Raji (cell line): ENCODE data around the gene TRABD2B.

Source experiments
- POLR2A ChIP-seq: IDR thresholded peaks from 2 replicates; pipeline ENCODE4 v1.6.1; 2011; ENCODE audit warnings: low read depth, low read length, control low read depth; ENCODE audit not compliant: insufficient read depth

TRABD2B gene

DNA sequence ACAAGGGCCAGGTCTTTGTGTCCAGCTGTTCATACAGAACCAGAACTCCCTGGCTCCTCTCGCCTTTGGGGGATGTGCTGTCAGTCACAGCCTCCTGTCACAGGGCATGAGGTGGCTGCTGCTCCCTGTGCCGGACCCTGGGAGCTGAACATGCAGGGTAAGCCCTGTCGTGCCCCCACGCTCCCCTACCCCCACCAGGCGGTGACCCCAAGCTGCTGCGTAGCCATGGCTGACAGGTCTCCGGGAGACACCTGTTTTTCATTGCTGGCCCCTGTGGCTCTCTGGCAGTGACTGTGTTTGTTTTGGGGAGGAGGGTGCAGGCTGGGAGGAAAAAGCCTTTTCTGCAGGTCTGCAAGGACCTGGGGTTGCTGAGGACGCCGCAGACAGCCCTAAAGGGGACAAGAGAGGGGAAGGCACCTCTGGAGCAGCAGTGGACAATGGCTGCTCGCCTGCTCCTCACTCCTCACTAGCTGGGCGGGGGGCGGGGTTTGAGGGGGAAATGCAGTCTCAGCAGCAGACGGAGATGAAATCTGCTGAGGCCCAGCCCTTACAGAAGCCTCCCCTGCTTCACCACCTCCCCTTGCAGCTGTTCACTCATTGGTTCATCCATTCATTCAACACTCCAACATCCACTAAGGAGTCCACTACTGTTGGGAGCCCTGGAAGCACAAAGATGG is 81.4 kb downstream of the TRABD2B start:
- TF ChIP-seq POLR2A: no peak

DNA sequence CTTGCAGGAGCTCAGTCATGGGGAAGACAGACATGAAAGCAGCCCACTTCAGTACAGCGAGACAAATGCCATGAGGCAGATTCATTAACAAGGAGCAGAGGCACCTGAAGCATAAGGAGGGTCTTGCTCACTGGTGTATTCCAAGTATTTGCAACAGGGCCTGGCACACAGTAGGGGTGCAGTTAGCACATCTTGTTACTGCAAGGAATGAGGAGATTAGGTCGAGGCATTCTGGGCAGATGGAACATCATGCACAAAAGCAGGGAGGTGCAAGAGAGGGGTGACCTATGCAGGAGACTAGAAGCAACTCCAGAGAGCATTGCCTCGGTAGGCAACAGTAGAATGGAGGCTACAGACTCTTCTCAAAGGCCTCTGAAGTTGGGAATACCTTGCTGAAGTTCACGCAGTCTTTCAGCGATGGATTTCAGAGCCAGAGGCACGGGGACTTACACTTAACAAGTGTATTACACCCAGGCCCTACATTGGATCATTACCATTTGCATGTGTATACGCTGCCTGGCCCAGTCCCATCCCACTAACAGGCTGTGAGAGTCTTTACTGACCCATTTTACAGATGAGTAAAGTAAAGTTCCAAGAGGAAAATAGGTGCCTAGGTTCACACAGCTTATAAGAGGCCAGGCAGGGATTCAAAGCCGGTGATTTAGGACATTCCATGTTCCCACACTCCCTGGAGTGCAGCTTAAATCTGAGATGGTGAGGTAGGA is 82.1 kb downstream of the TRABD2B start:
- no peak for TF ChIP-seq POLR2A

- no peak for TF ChIP-seq POLR2A
Measured at GRCh38 chr1:47914218-47914938, 82.8 kb downstream of the TRABD2B start.

DNA sequence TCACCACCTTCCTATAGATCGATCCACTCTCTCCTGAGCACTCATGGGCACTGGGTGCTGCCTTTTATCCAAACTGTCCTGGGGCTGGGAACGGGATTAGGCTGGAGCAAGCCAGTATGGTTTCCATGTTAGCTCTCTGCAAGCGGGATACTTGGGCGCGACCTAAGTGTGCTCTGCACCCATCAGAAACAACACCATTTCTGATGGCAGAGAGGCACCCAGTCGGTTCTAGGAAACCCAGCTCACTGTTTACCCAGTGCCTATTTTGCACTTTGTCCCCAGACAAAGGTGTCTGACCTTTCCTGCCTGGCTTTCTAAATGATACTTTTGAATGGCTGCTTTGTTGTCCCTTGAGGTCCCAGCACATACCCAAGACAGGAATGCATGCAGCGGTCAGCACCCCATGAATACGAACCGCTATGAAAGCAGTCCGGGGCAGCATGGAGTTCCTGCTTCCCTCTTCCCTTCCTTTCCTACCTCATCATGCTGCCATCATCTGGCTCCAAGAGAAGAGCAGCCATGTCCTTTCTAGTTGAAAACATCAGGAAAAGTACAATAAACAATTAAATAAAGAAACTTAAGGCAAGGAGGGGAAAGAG is 83.9 kb downstream of the TRABD2B start:
- no peak for TF ChIP-seq POLR2A

DNA sequence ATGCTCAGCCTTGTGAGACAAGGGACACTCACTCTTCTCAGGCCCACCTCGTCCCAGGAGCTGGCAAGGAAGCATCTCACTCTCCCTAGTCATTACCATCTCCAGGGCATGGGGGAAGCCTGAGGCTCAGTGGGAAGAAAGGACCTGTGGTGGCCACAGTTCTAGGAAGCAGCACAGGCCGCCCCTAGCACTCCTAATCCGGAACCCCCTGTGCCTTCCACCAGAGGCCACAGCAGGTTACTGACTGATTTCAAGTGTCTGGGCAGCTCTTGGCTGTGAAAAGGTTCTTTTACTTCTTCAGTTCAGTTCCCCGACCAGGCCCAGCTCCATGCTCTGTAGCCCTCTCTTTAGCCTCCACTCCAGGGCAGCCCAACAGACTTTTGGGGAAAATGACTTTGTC is 84.4 kb downstream of the TRABD2B start:
- TF ChIP-seq POLR2A: no peak

GRCh38 chr1:47911892-47912291 is 85.3 kb downstream of the TRABD2B start:
- no peak for TF ChIP-seq POLR2A

DNA sequence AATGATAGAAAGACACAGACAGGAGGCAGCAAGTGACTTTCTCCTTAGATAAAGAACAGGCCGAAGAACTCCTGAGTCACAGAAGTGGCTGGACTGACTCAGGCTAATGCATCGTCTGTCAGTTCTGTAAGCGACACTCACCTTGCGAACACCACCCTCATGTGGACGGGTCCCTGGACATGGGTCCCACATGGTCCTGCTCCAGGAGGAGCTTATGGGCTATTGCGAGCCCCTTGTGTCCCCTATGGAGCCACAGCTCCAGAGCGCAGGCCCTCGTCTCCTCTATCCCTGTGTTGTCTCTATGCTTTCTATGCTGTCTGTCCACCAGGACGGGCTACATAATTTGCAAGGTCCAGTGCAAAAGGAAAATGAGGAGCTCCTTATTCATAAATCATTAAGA is 85.8 kb downstream of the TRABD2B start:
- no peak for TF ChIP-seq POLR2A

GRCh38 chr1:47908258-47908657 is 88.9 kb downstream of the TRABD2B start:
- TF ChIP-seq POLR2A: no peak

- no peak for TF ChIP-seq POLR2A
Measured at GRCh38 chr1:47907177-47907528, 90.0 kb downstream of the TRABD2B start.

DNA sequence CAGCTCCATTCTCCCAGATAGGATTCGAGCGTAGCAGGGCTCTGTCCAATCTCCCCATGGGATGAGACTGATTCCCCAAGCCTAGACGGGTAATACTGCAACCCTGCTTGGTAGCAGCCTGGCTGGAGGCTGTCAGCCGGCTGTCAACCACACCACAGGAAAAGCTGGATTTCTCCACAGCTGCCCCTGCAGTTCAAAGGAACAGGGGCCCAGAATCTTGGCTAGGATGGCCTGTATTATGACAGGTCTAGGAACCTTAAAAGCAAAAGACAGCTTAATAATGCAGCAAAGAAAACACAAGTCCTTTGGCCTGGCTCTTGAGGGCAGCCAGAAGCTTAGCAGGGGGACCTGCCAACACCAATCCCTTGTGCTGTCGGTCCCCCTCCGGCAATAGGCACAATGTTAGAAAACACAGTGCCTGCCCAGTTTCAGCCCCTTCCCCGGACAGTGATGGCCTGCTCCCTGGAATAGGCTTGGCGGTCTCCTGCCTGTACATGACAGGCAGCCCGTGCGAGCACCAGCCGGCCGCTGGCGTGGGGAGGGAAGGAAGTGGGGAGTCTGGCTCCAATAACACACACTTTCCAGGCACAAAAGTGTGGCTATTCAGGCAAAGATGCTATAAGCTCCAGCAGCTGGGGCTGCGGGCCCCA is 90.5 kb downstream of the TRABD2B start:
- no peak for TF ChIP-seq POLR2A

- no peak for TF ChIP-seq POLR2A
Measured at GRCh38 chr1:47906009-47906432, 91.2 kb downstream of the TRABD2B start.

DNA sequence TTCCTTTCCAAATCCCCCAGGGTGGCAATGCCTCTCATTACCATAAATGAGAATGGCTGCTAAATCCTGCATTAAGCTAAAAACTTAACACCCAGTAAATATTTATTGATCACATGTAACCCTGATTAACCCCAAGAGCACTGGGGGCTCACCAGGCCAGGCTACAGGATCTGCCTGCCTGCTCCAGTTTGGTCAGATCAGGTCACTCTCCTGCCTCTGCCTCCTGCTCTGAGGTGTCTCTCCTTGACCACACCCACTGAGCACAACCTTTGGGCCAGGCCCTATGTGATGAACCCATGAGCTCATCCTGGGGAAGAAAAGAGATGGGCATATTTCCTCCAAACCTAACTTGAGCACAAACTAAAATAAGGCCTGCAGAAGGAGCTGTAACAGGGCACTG is 93.5 kb downstream of the TRABD2B start:
- TF ChIP-seq POLR2A: no peak

- no peak for TF ChIP-seq POLR2A
Measured at GRCh38 chr1:47901001-47901575, 96.1 kb downstream of the TRABD2B start.

- TF ChIP-seq POLR2A: no peak
Measured at GRCh38 chr1:47898133-47898845, 98.9 kb downstream of the TRABD2B start.
